NCI-H2081 (cell line): ENCODE measurements around the gene ADCY1.
"Not testable (repeated sequence)": the region's sequence is repeated elsewhere in the genome, so short reads cannot be mapped to it uniquely, and the experiment has no call there.

Source experiments
- DNase-seq, 2 experiments: peaks; one replicate each; lab custom pipeline; 2025; lab: John Stamatoyannopoulos, UW

ADCY1 gene

GRCh38 chr7:45712872-45713668 lies 138.9 kb downstream of the ADCY1 start:
- DNase-seq = no peak

- DNase-seq = no peak
Measured at GRCh38 chr7:45713669-45714520, 139.7 kb downstream of the ADCY1 start.

GRCh38 chr7:45714521-45714820 lies 140.3 kb downstream of the ADCY1 start:
- no peak for DNase-seq

- DNase-seq = no peak
Measured at GRCh38 chr7:45715471-45716352, 141.5 kb downstream of the ADCY1 start.

- no peak for DNase-seq
Measured at GRCh38 chr7:45716380-45717203, 142.4 kb downstream of the ADCY1 start.

- DNase-seq = no peak
Measured at GRCh38 chr7:45717537-45718235, 143.5 kb downstream of the ADCY1 start.

GRCh38 chr7:45718464-45719330 lies 144.5 kb downstream of the ADCY1 start:
- DNase-seq = no peak

GRCh38 chr7:45720989-45721388 lies 146.8 kb downstream of the ADCY1 start:
- DNase-seq = no peak

- peak in 1 of 2 experiments; percentile 18 for DNase-seq
Measured at GRCh38 chr7:45721686-45722598, 147.8 kb downstream of the ADCY1 start.

- not testable (repeated sequence) for DNase-seq
Measured at GRCh38 chr7:45725231-45725630, 151.1 kb downstream of the ADCY1 start.

- DNase-seq = no peak
Measured at GRCh38 chr7:45726883-45727282, 152.7 kb downstream of the ADCY1 start.

- not testable (repeated sequence) for DNase-seq
Measured at GRCh38 chr7:45731692-45732443, 157.7 kb downstream of the ADCY1 start.

- not testable (repeated sequence) for DNase-seq
Measured at GRCh38 chr7:45738920-45739319, 164.8 kb downstream of the ADCY1 start.

GRCh38 chr7:45740573-45740972 lies 166.4 kb downstream of the ADCY1 start:
- DNase-seq = not testable (repeated sequence)

- DNase-seq = not testable (repeated sequence)
Measured at GRCh38 chr7:45748976-45749375, 174.8 kb downstream of the ADCY1 start.

GRCh38 chr7:45751352-45751751 lies 177.2 kb downstream of the ADCY1 start:
- not testable (repeated sequence) for DNase-seq

GRCh38 chr7:45756333-45756732 lies 182.2 kb downstream of the ADCY1 start:
- not testable (repeated sequence) for DNase-seq

GRCh38 chr7:45756757-45757156 lies 182.6 kb downstream of the ADCY1 start:
- not testable (repeated sequence) for DNase-seq
